Parathyroid adenoma (tissue), 2 donors: Measurements from ENCODE around the gene MRPL17.
A peak's percentile ranks its signal among the peaks of the same experiment; 100 is the strongest.

ENCODE experiments used
- H2AFZ ChIP-seq: fragments of 300-600 bp; sonication (generic); one replicate; pipeline ENCODE4 v1.7.0; 2017; ENCODE audit warnings: antibody characterized with exemption, mild to moderate bottlenecking
- H3K27ac ChIP-seq: fragments of 300-600 bp; sonication (generic); one replicate; pipeline ENCODE4 v1.7.0; 2017
- H3K27me3 ChIP-seq: fragments of 300-600 bp; sonication (generic); one replicate; pipeline ENCODE4 v1.7.0; 2017; ENCODE audit warnings: low read length; ENCODE audit not compliant: control insufficient read depth, insufficient read depth
- H3K36me3 ChIP-seq: fragments of 300-600 bp; sonication (generic); one replicate; pipeline ENCODE4 v1.7.0; 2017; ENCODE audit warnings: low read length; ENCODE audit not compliant: control insufficient read depth, insufficient read depth
- H3K4me1 ChIP-seq: fragments of 300-600 bp; sonication (generic); one replicate; pipeline ENCODE4 v1.7.0; 2017; ENCODE audit warnings: control low read depth
- H3K4me2 ChIP-seq: fragments of 300-600 bp; sonication (generic); one replicate; pipeline ENCODE4 v1.7.0; 2017; ENCODE audit warnings: low read length
- H3K4me3 ChIP-seq: fragments of 300-600 bp; sonication (generic); one replicate; pipeline ENCODE4 v1.7.0; 2017; ENCODE audit warnings: low read depth, low read length
- H3K79me2 ChIP-seq: fragments of 300-600 bp; sonication (generic); one replicate; pipeline ENCODE4 v1.7.0; 2017; ENCODE audit warnings: control low read depth
- H3K9ac ChIP-seq: fragments of 300-600 bp; sonication (generic); one replicate; pipeline ENCODE4 v1.7.0; 2017; ENCODE audit warnings: mild to moderate bottlenecking
- H3K9me3 ChIP-seq: fragments of 300-600 bp; sonication (generic); one replicate; pipeline ENCODE4 v1.7.0; 2017; ENCODE audit warnings: low read length; ENCODE audit not compliant: control insufficient read depth
- CTCF ChIP-seq: fragments of 300-600 bp; sonication (generic); IDR thresholded peaks from one replicate; pipeline ENCODE4 v1.7.0; 2017; ENCODE audit warnings: antibody characterized with exemption, mild to moderate bottlenecking
- donor health status: primary hyperparathyroidism.

MRPL17 gene

GRCh38 chr11:6632116-6633073 lies 50.7 kb downstream of the MRPL17 start:
- no peak overlapping the region for H3K4me3 ChIP-seq
- H3K9ac ChIP-seq: no peak overlapping the region
- H3K79me2 ChIP-seq: no peaks in the 10 kb centered on the region
- H3K27ac ChIP-seq: no peak overlapping the region
- no peaks in the 10 kb centered on the region for H3K27me3 ChIP-seq
- H3K9me3 ChIP-seq: no peaks in the 10 kb centered on the region
- H2AFZ ChIP-seq: no peak overlapping the region
- no peak for TF ChIP-seq CTCF
- no peaks in the 10 kb centered on the region for H3K36me3 ChIP-seq
- no peak overlapping the region for H3K4me2 ChIP-seq
- no peaks in the 10 kb centered on the region for H3K4me1 ChIP-seq

GRCh38 chr11:6631361-6631890 lies 51.7 kb downstream of the MRPL17 start:
- TF ChIP-seq CTCF: no peak
- no peak overlapping the region for H3K4me3 ChIP-seq
- no peaks in the 10 kb centered on the region for H3K27me3 ChIP-seq
- no peaks in the 10 kb centered on the region for H3K4me1 ChIP-seq
- no peak overlapping the region for H3K27ac ChIP-seq
- no peaks in the 10 kb centered on the region for H3K36me3 ChIP-seq
- no peaks in the 10 kb centered on the region for H3K79me2 ChIP-seq
- no peak overlapping the region for H2AFZ ChIP-seq
- H3K9me3 ChIP-seq: no peaks in the 10 kb centered on the region
- no peak overlapping the region for H3K4me2 ChIP-seq
- H3K9ac ChIP-seq: no peak overlapping the region

GRCh38 chr11:6630632-6631291 lies 52.4 kb downstream of the MRPL17 start:
- no peak overlapping the region for H3K9ac ChIP-seq
- H3K4me3 ChIP-seq: no peak overlapping the region
- TF ChIP-seq CTCF: no peak
- H3K4me1 ChIP-seq: no peaks in the 10 kb centered on the region
- no peak overlapping the region for H3K4me2 ChIP-seq
- H3K9me3 ChIP-seq: no peaks in the 10 kb centered on the region
- no peaks in the 10 kb centered on the region for H3K79me2 ChIP-seq
- H3K27ac ChIP-seq: no peak overlapping the region
- no peaks in the 10 kb centered on the region for H3K36me3 ChIP-seq
- peak overlapping the region; percentile 56 for H2AFZ ChIP-seq
- no peaks in the 10 kb centered on the region for H3K27me3 ChIP-seq
